Body of pancreas (tissue), 4 donors: Measurements from ENCODE around the gene LEF1. TPM values are rescaled to one million over a fixed set of nuclear protein-coding genes. Genes with fewer than 3 reads are reported as not detected.

Source experiments
- ATAC-seq: fragments of 150-250 bp; one replicate; pipeline ENCODE4 v1.9.1; 2016
- DNase-seq, 4 donors: peaks; one replicate each; pipeline ENCODE4 v3.0.0-alpha.2; 2019
- H3K27ac ChIP-seq, 4 donors: fragments of 200-600 bp; sonication (generic); 1 replicate in 3 of 4; 2 replicates in 1 of 4; pipeline versions ENCODE4 v1.5.1 to v1.6.1; 2016 to 2019; ENCODE audit warnings: mild to moderate bottlenecking in 1 of 4, mixed read lengths in 1 of 4, moderate library complexity in 1 of 4
- H3K27me3 ChIP-seq, 2 donors: fragments of 200-600 bp; sonication (generic); one replicate each; pipeline ENCODE4 v1.6.0; 2016; ENCODE audit warnings: mild to moderate bottlenecking in 1 of 2
- H3K36me3 ChIP-seq, 2 donors: fragments of 200-600 bp; sonication (generic); replicated peaks in 1 of 2; 2 replicates each; pipeline ENCODE4 v1.5.1; 2016; ENCODE audit warnings: low read depth in 2 of 2; ENCODE audit not compliant: insufficient read depth in 1 of 2
- H3K4me1 ChIP-seq: fragments of 200-600 bp; sonication (generic); one replicate; pipeline ENCODE4 v1.6.0; 2016
- H3K4me3 ChIP-seq, 2 donors: fragments of 200-600 bp; sonication (generic); 1 replicate in 1 of 2; 2 replicates in 1 of 2; pipeline ENCODE4 v1.5.1; 2016 to 2019
- H3K9me3 ChIP-seq, 3 donors: fragments of 200-600 bp; sonication (generic); 1 replicate in 2 of 3; 2 replicates in 1 of 3; pipeline ENCODE4 v1.5.1; 2016
- CTCF ChIP-seq, 7 experiments: fragments of 450-650 bp in 4 of 7; fragments of 200-600 bp in 3 of 7; sonication (generic) in 3 of 7; IDR thresholded peaks; one replicate each; pipeline ENCODE4 v1.5.1; 2016 to 2019; ENCODE audit warnings: antibody characterized with exemption in 7 of 7
- POLR2A ChIP-seq, 3 donors: fragments of 450-650 bp; IDR thresholded peaks; one replicate each; pipeline ENCODE4 v1.6.1; 2016; ENCODE audit warnings: antibody characterized with exemption in 3 of 3, mild to moderate bottlenecking in 2 of 3
- WGBS, 2 donors: methylation state at CpG; one replicate each; pipeline ENCODE4 v1.1.5; 2017; 5-methylcytosine and 5-hydroxymethylcytosine counted together
- intact Hi-C: fragments of 100-400 bp; cut with DNase I; formaldehyde crosslinking; loops from one replicate; pipeline ENCODE4 v1.15.1; 2023
- total RNA-seq, 2 donors: library from RNA; depleted of rRNA; stranded (reverse); fragments of >200 nt; gene quantifications; one replicate each; pipeline ENCODE4 v1.1.0, GENCODE V29; 2016

Gene LEF1
- total RNA-seq, 2 donors from 2014 or later, result 1.6 to 5.6 TPM

- intact Hi-C loops, result no loop called here
Observed at GRCh38 chr4:108201774-108202173, 33.0 kb upstream of the LEF1 start.

GRCh38 chr4:108199881-108200280, 31.1 kb upstream of the LEF1 start:
- DNase-seq, result no peak
- WGBS, 2 donors, result 61 to 73% methylated on average over 1 of the region's 1 CpG
- no peak for ATAC-seq
- Histone ChIP-seq H3K4me1 (no peaks in the 10 kb centered on the region), H3K36me3 (no peaks in the 10 kb centered on the region), H3K9me3 (no peaks in the 10 kb centered on the region), H3K27ac (no peak overlapping the region), H3K27me3 (no peaks in the 10 kb centered on the region), H3K4me3 (no peak overlapping the region)
- intact Hi-C loops, result no loop called here
- TF ChIP-seq CTCF (IDR thresholded peaks at IDR 0.05) (no peak), POLR2A (IDR thresholded peaks at IDR 0.05) (no peak)

More at GRCh38 chr4:108201774-108202173, 33.0 kb upstream of the LEF1 start:
- Histone ChIP-seq H3K4me3 (no peak overlapping the region), H3K27me3 (no peaks in the 10 kb centered on the region), H3K9me3 (no peaks in the 10 kb centered on the region), H3K4me1 (no peaks in the 10 kb centered on the region), H3K36me3 (no peaks in the 10 kb centered on the region), H3K27ac (no peak overlapping the region)
- TF ChIP-seq POLR2A (IDR thresholded peaks at IDR 0.05), result no peak
- TF ChIP-seq CTCF (IDR thresholded peaks at IDR 0.05), result no peak
- ATAC-seq, result no peak
- WGBS, 2 donors, result 95% methylated on average over 2 of the region's 2 CpGs
- DNase-seq, result no peak

GRCh38 chr4:108193886-108194672, 25.3 kb upstream of the LEF1 start:
- DNase-seq, result no peak
- no peak overlapping the region for H3K27ac ChIP-seq
- ATAC-seq, result no peak

GRCh38 chr4:108192935-108193334, 24.2 kb upstream of the LEF1 start:
- no peaks in the 10 kb centered on the region for H3K4me1 ChIP-seq
- no peaks in the 10 kb centered on the region for H3K9me3 ChIP-seq
- no peak for ATAC-seq
- intact Hi-C loops, result no loop called here
- no peaks in the 10 kb centered on the region for H3K36me3 ChIP-seq
- H3K27me3 ChIP-seq, result no peaks in the 10 kb centered on the region
- H3K4me3 ChIP-seq, result no peak overlapping the region
- DNase-seq, result no peak
- no peak overlapping the region for H3K27ac ChIP-seq
- TF ChIP-seq CTCF (IDR thresholded peaks at IDR 0.05) (no peak), POLR2A (IDR thresholded peaks at IDR 0.05) (no peak)
- 72 to 84% methylated on average over 3 of the region's 3 CpGs for WGBS, 2 donors

More at GRCh38 chr4:108193886-108194672, 25.3 kb upstream of the LEF1 start:
- Histone ChIP-seq H3K9me3 (no peaks in the 10 kb centered on the region), H3K4me3 (no peak overlapping the region), H3K4me1 (no peaks in the 10 kb centered on the region), H3K27me3 (no peaks in the 10 kb centered on the region), H3K36me3 (no peaks in the 10 kb centered on the region)
- 53 to 55% methylated on average over 4 of the region's 4 CpGs for WGBS, 2 donors
- no peak for TF ChIP-seq CTCF (IDR thresholded peaks at IDR 0.05)
- no peak for TF ChIP-seq POLR2A (IDR thresholded peaks at IDR 0.05)
- intact Hi-C loops, result no loop called here

- Histone ChIP-seq H3K4me3 (no peak overlapping the region), H3K27ac (no peak overlapping the region), H3K27me3 (no peaks in the 10 kb centered on the region), H3K36me3 (no peaks in the 10 kb centered on the region), H3K4me1 (no peaks in the 10 kb centered on the region), H3K9me3 (no peaks in the 10 kb centered on the region)
- TF ChIP-seq POLR2A (IDR thresholded peaks at IDR 0.05), result no peak
- TF ChIP-seq CTCF (IDR thresholded peaks at IDR 0.05), result no peak
- 66 to 85% methylated on average over 3 of the region's 3 CpGs for WGBS, 2 donors
- DNase-seq (no peak), ATAC-seq (no peak)
- intact Hi-C loops, result no loop called here
Observed at GRCh38 chr4:108192056-108192455, 23.3 kb upstream of the LEF1 start.
